Fibroblast of the aortic adventitia (primary cell): ENCODE results near the gene OBSCN. TPM values are rescaled to one million over a fixed set of nuclear protein-coding genes. Genes with fewer than 3 reads are reported as not detected.

ENCODE experiments used
- DNase-seq: peaks from one replicate; pipeline ENCODE4 v3.0.0-alpha.2; 2010; ENCODE audit warnings: low read depth
- H3K4me3 ChIP-seq: 2 replicates; pipeline ENCODE4 v1.5.1; 2011; ENCODE audit warnings: low read depth, mild to moderate bottlenecking, control low read depth, low read length, moderate library complexity
- CTCF ChIP-seq: IDR thresholded peaks from 2 replicates; pipeline ENCODE4 v1.5.1; 2011; ENCODE audit warnings: mild to moderate bottlenecking, low read length, control low read depth, inconsistent platforms; ENCODE audit not compliant: insufficient read depth
- total RNA-seq: library from RNA; depleted of rRNA; stranded (reverse); fragments of >200 nt; gene quantifications from 2 replicates; pipeline ENCODE4 v1.2.3, GENCODE V29; 2012; ENCODE audit warnings: low replicate concordance

OBSCN gene
- total RNA-seq, 1 donor: 0.99 TPM

GRCh38 chr1:228289996-228290881, 82.4 kb downstream of the OBSCN start:
- no peak for DNase-seq
- no peak overlapping the region for H3K4me3 ChIP-seq
- no peak for TF ChIP-seq CTCF

GRCh38 chr1:228291906-228292608, 84.2 kb downstream of the OBSCN start:
- no peak for DNase-seq
- no peak for TF ChIP-seq CTCF
- no peak overlapping the region for H3K4me3 ChIP-seq

DNA sequence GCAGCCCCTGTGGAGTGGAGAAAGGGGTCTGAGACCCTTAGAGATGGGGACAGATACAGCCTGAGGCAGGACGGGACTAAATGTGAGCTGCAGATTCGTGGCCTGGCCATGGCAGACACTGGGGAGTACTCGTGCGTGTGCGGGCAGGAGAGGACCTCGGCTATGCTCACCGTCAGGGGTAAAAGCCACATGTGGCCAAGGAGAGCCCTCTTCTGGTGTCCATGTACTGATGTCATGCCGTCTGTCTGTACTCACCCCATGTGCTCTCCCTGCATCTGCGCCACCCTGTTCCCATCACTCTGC, 84.7 kb downstream of the OBSCN start:
- H3K4me3 ChIP-seq: no peak overlapping the region

DNA sequence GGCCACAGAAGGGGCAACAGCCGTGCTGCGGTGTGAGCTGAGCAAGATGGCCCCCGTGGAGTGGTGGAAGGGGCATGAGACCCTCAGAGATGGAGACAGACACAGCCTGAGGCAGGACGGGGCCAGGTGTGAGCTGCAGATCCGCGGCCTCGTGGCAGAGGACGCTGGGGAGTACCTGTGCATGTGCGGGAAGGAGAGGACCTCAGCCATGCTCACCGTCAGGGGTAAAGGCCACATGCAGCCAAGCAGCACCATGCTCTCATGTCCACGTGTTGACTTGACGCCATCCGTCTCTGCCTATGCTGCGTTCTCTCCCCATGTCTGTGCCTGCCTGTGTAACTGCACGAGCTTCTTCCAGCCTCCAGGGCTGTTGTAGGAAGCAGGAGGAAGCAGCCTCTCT, 85.5 kb downstream of the OBSCN start:
- TF ChIP-seq CTCF: no peak
- no peak for DNase-seq
- H3K4me3 ChIP-seq: no peak overlapping the region

More for the DNA sequence above, 84.7 kb downstream of the OBSCN start:
- TF ChIP-seq CTCF: no peak
- DNase-seq: no peak

GRCh38 chr1:228293816-228294500, 86.1 kb downstream of the OBSCN start:
- no peak for DNase-seq
- H3K4me3 ChIP-seq: no peak overlapping the region
- TF ChIP-seq CTCF: no peak

- no peak for DNase-seq
- no peak for TF ChIP-seq CTCF
- H3K4me3 ChIP-seq: no peak overlapping the region
These were observed 86.9 kb downstream of the OBSCN start for GRCh38 chr1:228294717-228295116.
